ENCODE data around the gene FBXW7.

The FBXW7 gene

DNA sequence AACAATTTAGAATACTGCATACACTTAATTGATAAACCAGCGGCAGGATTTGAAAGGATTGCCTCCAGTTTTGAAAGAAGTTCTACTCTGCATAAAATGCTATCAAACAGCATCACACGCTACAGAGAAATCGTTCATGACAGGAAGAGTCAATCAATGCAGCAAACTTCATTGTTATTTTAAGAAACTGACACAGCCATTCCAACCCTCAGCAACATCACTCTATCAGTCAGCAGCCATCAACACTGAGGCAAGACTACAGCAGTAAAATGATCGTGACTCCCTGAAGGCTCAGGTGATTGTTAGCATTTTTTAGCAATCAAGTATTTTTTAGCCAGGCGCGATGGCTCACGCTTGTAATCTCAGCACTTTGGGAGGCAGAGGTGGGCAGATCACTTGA, 98.3 kb downstream of the FBXW7 start:
- H3K36me3 ChIP-seq = no peaks in the 10 kb centered on the region
- intact Hi-C loops (cut with DNase I; ENCODE audit: low total_unique reads) = no loop called here
- H3K27ac ChIP-seq = no peak overlapping the region

DNA sequence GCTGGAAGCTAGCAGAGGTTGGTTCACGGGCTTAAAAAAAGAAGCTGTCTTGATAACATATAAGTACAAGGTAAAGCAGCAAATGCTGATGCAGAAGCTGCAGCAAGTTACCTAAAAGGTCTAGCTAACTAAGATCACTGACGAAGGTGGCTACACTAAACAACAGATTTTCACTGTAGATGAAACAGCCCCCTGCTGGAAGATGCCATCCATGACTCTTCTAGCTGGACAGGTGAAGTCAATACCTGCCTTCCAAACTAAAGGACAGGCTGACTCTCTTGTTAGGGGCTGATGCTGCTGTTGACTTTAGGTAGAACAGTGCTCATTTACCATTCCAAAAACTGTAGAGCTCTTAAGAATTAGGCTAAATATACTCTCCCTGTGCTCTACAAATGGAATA, 99.5 kb downstream of the FBXW7 start:
- H3K4me1 ChIP-seq = no peaks in the 10 kb centered on the region
- H3K4me3 ChIP-seq = no peak overlapping the region
- no peak overlapping the region for H3K27ac ChIP-seq
- no peaks in the 10 kb centered on the region for H3K9me3 ChIP-seq
- H3K27me3 ChIP-seq = no peaks in the 10 kb centered on the region
- no peak for DNase-seq
- no peaks in the 10 kb centered on the region for H3K36me3 ChIP-seq
- intact Hi-C loops (cut with DNase I; ENCODE audit: low total_unique reads) = no loop called here
- no peak for TF ChIP-seq CTCF (IDR thresholded peaks at IDR 0.05)

More for the DNA sequence above, 98.3 kb downstream of the FBXW7 start:
- Histone ChIP-seq H3K27me3 (no peaks in the 10 kb centered on the region), H3K4me1 (no peaks in the 10 kb centered on the region), H3K4me3 (no peak overlapping the region), H3K9me3 (no peaks in the 10 kb centered on the region)
- TF ChIP-seq CTCF (IDR thresholded peaks at IDR 0.05) = no peak
- no peak for DNase-seq

DNA sequence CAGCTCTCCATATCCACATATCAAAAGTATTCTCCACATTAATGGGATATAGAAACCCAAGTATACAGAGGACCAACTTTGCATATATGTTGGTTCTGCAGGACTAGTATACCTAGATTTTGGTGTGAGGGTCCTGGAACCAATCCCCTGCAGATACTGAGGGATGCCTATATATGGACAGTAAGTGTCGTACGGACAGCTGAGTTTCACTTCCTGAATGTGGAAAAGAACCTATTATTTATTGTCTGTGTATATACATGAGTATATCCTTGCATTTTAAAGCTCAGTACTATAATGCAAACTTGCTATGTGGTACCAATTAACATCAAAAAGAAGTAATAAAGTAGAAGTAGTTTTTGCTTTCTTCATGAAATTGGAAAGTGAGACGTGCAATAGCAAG, 101.9 kb downstream of the FBXW7 start:
- H3K9me3 ChIP-seq = no peaks in the 10 kb centered on the region
- DNase-seq = no peak
- H3K27me3 ChIP-seq = no peaks in the 10 kb centered on the region
- no peaks in the 10 kb centered on the region for H3K4me1 ChIP-seq
- H3K4me3 ChIP-seq = no peak overlapping the region
- no peak overlapping the region for H3K27ac ChIP-seq
- intact Hi-C loops (cut with DNase I; ENCODE audit: low total_unique reads) = no loop called here
- TF ChIP-seq CTCF (IDR thresholded peaks at IDR 0.05) = no peak
- H3K36me3 ChIP-seq = no peaks in the 10 kb centered on the region

DNA sequence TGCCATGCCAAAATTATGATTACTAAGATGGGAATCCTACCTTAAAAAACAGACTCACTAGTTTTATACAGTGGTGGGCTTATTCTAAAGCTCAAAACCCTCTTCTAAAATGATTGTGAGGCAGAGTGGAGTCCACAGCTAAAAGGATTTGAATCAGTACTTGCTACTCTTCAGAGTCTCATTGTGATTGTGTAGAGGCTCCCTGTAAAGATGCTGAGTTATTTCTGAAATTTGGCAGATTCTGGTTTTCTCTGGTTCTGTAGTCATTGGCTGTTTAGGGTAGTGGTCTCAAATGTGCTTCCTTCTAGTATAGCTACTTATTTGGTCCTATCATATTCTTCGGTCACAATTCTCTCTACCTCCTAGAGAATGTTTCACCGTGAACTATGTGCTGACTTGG, 104.1 kb downstream of the FBXW7 start:
- Histone ChIP-seq H3K4me3 (no peak overlapping the region), H3K36me3 (no peaks in the 10 kb centered on the region), H3K4me1 (no peaks in the 10 kb centered on the region), H3K27me3 (no peaks in the 10 kb centered on the region), H3K27ac (no peak overlapping the region), H3K9me3 (no peaks in the 10 kb centered on the region)
- no peak for DNase-seq
- intact Hi-C loops (cut with DNase I; ENCODE audit: low total_unique reads) = no loop called here
- no peak for TF ChIP-seq CTCF (IDR thresholded peaks at IDR 0.05)

DNA sequence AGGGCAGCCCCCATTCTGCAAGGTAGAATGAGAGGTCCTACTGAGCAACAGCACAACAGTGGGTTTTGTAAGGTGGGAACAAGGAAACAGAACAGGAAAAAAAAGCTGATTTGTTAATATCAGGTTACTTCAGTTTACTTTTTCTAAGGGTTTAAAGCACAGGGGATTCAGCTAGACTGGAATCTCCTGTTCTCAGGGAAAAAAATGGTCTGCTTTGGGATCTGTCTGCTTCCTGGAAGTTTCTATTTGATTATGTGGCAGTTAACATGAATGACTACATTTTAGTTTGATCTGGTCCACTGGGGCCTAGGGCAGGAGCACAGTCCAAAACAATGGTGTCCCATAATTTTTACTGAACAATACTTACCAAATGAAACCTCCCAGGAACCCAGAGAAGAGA, 104.6 kb downstream of the FBXW7 start:
- H3K4me1 ChIP-seq = no peaks in the 10 kb centered on the region

More for the DNA sequence above, 104.6 kb downstream of the FBXW7 start:
- no peak overlapping the region for H3K27ac ChIP-seq
- H3K9me3 ChIP-seq = no peaks in the 10 kb centered on the region
- intact Hi-C loops (cut with DNase I; ENCODE audit: low total_unique reads) = no loop called here
- no peak overlapping the region for H3K4me3 ChIP-seq
- no peaks in the 10 kb centered on the region for H3K36me3 ChIP-seq
- no peak for TF ChIP-seq CTCF (IDR thresholded peaks at IDR 0.05)
- H3K27me3 ChIP-seq = no peaks in the 10 kb centered on the region
- no peak for DNase-seq
